ENCODE measurements around the gene MRTFB.

MRTFB gene

GRCh38 chr16:14179116-14179515 lies 108.0 kb downstream of the MRTFB start:
- no peak for ATAC-seq

GRCh38 chr16:14180481-14180944 lies 109.4 kb downstream of the MRTFB start:
- no peak for ATAC-seq
- TF ChIP-seq ZFP3 (CRISPR knock-in tag; IDR thresholded peaks at IDR 0.05) (no peak), PPARA (CRISPR knock-in tag; IDR thresholded peaks at IDR 0.05; ENCODE audit: borderline replicate concordance) (no peak), TOX (CRISPR knock-in tag; IDR thresholded peaks at IDR 0.05; ENCODE audit: borderline replicate concordance) (no peak), CSDC2 (CRISPR knock-in tag; IDR thresholded peaks at IDR 0.05) (no peak), PATZ1 (CRISPR knock-in tag; IDR thresholded peaks at IDR 0.05; ENCODE audit: borderline replicate concordance) (no peak), ZNF70 (CRISPR knock-in tag; IDR thresholded peaks at IDR 0.05) (no peak), CREB5 (CRISPR knock-in tag; IDR thresholded peaks at IDR 0.05; ENCODE audit: low read depth) (no peak), CSRNP3 (CRISPR knock-in tag; IDR thresholded peaks at IDR 0.05) (no peak), POU6F1 (CRISPR knock-in tag; IDR thresholded peaks at IDR 0.05; ENCODE audit: borderline replicate concordance, low read depth) (no peak), ESRRG (CRISPR knock-in tag; IDR thresholded peaks at IDR 0.05) (no peak), TCF4 (CRISPR knock-in tag; IDR thresholded peaks at IDR 0.05; ENCODE audit: borderline replicate concordance) (no peak), RARB (CRISPR knock-in tag; IDR thresholded peaks at IDR 0.05) (no peak), ARNTL (CRISPR knock-in tag; IDR thresholded peaks at IDR 0.05; ENCODE audit: borderline replicate concordance, low read depth) (no peak)

More at GRCh38 chr16:14179116-14179515, 108.0 kb downstream of the MRTFB start:
- no peak for TF ChIP-seq ZNF565 (CRISPR knock-in tag; conservative IDR thresholded peaks at IDR 0.05; ENCODE audit: low read depth)
- TF ChIP-seq CREB5 (CRISPR knock-in tag; IDR thresholded peaks at IDR 0.05; ENCODE audit: low read depth): no peak
- no peak for TF ChIP-seq ZNF8 (CRISPR knock-in tag; IDR thresholded peaks at IDR 0.05)
- no peak for TF ChIP-seq POU6F1 (CRISPR knock-in tag; IDR thresholded peaks at IDR 0.05; ENCODE audit: borderline replicate concordance, low read depth)
- no peak for TF ChIP-seq ZNF70 (CRISPR knock-in tag; IDR thresholded peaks at IDR 0.05)
- TF ChIP-seq ESRRG (CRISPR knock-in tag; IDR thresholded peaks at IDR 0.05): no peak
- no peak for TF ChIP-seq BACH2 (CRISPR knock-in tag; IDR thresholded peaks at IDR 0.05; ENCODE audit: borderline replicate concordance)
- TF ChIP-seq ZFP3 (CRISPR knock-in tag; IDR thresholded peaks at IDR 0.05): no peak
- no peak for TF ChIP-seq PPARA (CRISPR knock-in tag; IDR thresholded peaks at IDR 0.05; ENCODE audit: borderline replicate concordance)
- TF ChIP-seq ZC3H10 (CRISPR knock-in tag; IDR thresholded peaks at IDR 0.05): no peak
- no peak for TF ChIP-seq CSDC2 (CRISPR knock-in tag; IDR thresholded peaks at IDR 0.05)

GRCh38 chr16:14181371-14182050 lies 110.4 kb downstream of the MRTFB start:
- no peak for ATAC-seq
- TF ChIP-seq CSDC2 (CRISPR knock-in tag; IDR thresholded peaks at IDR 0.05) (no peak), POU6F1 (CRISPR knock-in tag; IDR thresholded peaks at IDR 0.05; ENCODE audit: borderline replicate concordance, low read depth) (no peak), ZNF70 (CRISPR knock-in tag; IDR thresholded peaks at IDR 0.05) (no peak), TCF4 (CRISPR knock-in tag; IDR thresholded peaks at IDR 0.05; ENCODE audit: borderline replicate concordance) (no peak), CREB5 (CRISPR knock-in tag; IDR thresholded peaks at IDR 0.05; ENCODE audit: low read depth) (no peak), ZFP3 (CRISPR knock-in tag; IDR thresholded peaks at IDR 0.05) (no peak), SNAI2 (CRISPR knock-in tag; IDR thresholded peaks at IDR 0.05) (no peak), ESRRG (CRISPR knock-in tag; IDR thresholded peaks at IDR 0.05) (no peak), TSHZ2 (CRISPR knock-in tag; IDR thresholded peaks at IDR 0.05) (no peak)
